HG03354 (cell line): ENCODE results near the gene DNMT3A.

Source experiments
- ATAC-seq: cut with Tn5 transposase; IDR thresholded peaks from one replicate; pipeline ENCODE4 v1.9.1; 2021; ENCODE audit warnings: mild to moderate bottlenecking; ENCODE audit not compliant: unreplicated experiment, poor library complexity, severe bottlenecking

DNMT3A gene

DNA sequence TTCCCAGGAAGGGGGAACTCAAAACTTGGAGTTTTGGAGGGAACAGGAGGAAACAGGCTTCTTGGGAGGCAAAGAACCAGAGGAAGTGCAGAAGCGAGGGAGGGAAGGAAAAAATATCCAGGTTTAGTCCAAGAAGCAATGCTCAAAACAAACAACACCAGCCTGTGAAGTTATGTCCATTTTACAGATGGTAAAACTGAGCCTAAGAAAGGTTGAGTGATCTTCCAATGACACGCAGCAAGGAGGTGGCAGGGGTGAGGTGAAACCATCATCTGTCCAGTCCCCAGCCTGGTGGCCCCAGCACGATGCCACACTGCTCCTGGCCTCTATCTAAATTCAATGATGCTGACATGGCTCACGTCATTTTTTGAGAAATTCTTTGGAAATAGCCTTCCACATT lies 10.8 kb downstream of the DNMT3A start:
- no peak for ATAC-seq

DNA sequence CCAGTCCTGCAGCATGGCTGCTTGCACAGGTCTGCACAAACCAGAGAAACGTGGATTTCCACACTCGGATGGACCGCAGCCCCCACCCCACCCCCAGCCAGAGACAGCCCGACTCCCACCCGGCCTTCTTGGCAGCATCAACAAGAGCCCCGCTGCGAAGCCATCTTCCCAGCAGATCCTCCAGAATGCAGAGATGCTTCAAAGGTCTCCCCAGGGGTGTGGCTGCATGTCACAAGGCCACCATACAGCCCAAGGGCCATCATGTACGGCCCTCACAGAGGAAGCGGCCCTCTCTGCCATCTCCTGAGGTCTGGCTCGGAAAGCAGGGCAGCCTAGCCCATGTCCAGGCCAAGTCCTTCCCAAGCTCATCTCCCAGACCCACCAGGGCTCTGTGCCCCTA lies 11.5 kb downstream of the DNMT3A start:
- ATAC-seq = no peak

DNA sequence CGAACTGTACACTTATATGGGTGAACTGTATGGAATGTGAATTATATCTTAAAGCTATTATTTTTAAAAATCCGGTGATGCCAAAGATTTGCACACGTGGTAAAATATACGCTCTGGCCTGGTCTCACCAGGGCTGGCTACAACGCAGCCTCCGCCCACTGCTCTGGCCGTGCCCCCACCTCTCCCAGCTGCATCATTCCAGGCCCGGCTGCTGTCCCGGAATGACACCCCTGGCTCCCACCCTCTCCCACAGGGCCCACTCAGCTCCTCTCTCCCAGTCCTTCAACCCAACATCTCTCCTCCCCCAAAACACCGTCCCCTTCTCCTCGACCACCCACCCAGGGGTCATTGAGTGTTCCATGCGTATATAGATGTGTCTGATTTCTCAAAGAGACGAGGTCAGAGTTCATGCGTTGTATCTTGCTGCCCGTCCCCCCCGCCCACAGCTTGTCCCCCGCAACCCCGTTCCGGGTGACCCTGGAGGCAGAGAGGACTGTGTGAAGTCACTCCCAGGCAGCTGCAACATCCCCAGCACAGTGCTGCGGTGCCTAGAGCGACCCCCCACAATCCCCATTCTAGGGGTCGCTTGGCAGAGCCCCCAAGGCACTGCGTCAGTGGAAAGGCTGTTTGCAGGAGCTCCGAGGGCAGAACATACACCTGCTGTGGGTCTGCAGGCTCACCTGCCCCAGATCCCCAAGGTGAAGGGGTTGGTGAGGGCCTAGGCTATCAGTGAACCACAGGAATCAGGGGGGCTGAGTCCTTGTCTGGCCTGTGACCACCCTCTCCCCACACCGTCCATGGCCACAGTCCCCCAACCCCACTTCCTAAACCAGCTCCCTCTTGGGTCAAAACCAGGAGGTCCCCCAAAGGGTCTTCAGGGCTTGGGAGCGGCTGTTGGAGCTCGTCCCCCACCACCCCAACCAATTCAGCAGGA lies 13.3 kb downstream of the DNMT3A start:
- no peak for ATAC-seq

DNA sequence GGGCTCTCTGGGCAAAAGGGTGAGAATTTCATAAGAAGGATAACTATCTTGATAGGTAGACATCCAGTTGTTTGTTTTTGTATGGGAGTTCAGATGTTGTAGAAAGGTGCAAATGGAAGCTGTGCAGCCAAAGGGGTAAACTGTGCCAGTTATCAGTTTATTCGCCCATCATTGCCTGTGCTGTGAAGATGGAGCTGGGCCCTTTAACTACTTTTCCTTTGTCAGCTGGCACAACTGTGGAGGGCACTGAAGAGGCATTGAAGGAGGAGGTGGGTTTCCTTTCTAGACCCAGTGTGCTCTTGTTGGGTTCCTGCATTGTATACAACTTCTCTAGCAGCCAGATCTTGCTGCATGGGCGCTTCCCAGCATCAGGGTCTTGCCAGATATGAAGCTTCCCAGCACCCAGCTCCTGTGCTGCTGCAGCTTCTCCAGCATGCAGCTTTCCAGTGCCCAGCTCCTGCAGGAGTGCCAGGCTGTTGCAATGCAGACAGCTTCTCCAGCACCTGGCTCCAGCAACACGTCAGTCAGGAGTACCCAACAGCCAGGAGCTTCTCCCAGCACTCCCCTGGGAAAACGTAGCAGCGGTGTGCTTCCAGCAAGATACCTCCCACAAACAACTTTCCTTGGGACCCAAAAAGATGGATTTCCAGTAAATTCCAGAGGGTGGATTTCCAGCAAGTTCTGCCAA lies 15.3 kb downstream of the DNMT3A start:
- no peak for ATAC-seq

DNA sequence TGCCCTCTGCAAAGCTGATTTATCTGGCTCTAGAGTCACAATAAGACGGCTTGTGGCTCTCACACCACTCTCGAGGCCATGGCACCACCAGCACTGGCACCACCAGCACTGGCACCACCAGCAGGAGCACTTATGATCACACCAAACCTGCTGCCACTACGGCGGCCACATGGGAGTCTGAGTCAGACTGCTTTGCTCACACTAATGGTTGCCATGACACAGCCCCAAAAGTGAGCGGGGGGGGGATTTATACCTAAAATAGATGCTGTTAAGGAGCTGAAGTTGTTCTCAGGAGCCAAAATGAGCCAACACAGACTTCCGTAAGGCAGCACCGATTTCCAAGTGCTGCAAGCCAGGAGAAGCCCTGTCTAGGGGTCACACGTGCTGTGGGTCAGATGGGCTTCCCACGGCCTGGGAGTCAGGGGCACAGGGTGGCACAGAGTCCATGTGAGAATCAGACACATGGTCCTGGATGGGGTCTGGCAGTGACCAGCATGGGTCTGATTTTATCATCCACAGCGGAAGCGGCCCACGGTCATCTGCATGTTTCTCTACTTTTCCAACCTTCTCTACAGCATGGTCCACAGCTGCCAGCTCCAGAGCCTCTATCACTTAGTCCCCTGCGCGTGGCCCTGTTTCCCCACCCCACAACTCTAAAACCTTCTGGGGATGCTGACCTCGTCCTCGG lies 16.7 kb downstream of the DNMT3A start:
- ATAC-seq = no peak

DNA sequence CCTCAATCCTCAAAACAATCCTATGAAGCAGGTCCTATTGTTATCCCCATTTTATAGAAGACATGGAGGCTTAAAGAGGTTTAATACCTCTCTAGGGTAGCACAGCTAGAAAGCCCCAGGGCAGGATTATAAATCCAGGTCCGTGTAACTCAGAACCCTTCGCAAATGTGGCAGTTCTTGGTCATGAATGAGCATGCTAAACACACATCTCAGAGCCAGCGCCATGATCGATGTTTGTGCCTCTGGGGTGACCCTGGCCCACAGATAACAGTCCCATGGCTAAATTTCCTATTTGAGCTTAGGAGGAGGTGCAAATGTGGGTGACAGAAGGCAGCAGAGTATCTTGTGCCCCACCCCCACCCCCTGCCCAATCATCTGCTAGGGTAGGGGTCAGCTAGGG lies 17.5 kb downstream of the DNMT3A start:
- ATAC-seq = no peak

DNA sequence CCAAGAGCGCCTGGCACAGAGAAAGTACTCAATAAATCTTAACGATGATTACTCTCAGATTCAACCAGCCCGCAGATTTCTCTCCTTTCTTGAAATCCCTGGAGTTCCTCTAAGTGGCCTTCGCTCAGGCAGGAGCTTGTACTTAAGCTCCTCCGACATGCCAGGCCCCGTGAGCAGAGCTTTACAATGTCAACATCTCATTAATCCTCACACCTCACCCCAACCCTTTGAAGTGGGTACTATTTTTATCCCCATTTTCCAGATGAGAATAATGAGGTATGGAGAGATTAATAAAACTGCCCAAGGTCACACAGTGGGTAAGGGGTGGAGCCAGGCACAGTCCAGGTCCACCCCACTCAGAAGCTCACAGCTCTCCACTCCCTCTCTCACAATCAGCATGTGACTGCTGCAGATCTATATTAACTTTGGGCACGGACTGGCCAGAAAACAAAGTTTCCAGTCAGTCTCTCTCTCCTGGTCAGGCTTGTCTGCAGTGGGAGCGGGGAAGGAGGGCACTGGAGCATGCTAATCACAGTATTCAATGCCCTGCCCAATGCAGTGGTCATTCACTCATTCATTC lies 18.0 kb downstream of the DNMT3A start:
- ATAC-seq = no peak

DNA sequence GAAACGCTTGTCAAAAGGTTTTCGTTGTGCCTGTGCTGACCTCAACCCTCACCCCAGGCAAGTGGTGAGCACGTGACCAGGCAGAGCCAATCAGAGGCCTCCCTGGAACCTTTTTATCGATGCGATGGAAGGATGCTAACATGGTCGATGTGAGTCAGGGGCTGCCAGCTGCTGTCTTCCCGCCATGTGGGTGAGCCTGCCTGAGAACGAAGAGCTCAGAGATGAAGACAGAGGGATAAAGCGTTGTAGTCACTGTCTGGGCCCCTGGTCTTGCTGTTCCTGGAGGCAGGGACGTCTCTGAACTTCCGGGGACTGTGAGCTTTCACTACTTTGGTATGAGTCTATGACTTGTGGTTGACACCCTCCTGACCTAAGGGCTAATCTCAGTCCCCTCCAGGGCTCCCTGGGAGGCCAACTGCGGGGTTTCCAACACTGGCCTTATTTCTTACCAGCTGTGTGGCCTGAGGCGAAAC lies 18.6 kb downstream of the DNMT3A start:
- no peak for ATAC-seq

DNA sequence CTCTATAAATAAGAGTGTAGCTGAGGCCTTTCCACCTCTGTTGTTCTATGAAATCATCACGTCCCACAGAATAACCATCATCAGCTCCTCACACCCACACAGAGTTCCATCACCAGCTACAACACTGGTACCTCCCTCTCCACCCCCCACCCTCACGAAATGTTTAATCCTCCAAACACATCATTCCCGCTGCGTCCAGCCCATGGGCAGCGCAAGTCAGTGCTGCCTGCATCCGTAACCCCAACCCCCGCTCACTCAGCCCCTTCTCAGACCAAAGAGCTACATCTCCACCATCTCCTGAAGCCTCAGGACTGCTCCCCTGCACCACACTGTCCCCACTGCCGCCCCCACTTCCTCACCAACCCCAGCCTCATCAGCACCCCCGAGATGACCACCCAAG lies 19.4 kb downstream of the DNMT3A start:
- no peak for ATAC-seq

DNA sequence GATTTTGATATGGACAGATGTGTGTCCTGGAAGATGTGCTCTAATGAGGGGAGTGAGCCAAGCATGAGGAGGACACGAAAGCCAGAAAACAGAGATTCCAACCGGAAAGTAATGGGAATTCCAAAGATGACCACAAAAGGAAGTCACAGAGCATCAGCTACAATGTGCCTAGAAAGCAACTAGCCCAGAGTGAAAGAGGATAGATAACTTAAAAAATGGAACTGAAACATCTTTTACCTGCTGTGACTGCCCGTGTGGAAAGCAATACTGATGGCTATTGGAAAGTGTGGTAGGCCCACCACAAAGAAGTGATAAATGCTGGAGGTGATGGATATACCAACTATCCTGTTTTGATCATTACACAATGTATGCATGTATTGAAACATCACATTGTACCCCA lies 21.6 kb downstream of the DNMT3A start:
- ATAC-seq = peak; percentile 62

DNA sequence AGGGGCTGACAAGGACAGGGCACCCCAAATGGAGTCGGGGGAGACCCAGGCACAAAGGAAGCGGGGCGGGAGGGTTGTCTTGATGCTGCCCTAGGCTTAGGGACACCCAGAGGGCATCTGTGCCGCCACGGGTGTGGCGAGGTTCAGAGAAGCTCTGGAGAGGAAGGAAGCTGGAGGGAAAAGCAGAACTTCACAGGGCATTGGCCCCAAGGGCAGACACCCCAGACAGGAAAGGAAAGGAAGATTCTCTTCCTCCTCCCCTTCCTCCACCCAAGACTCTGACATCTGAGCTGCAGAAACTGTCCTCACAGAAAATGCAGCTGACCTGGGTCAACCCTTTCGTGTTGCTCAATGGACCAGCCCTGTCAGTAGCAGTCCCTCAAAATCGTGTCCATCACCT lies 25.6 kb downstream of the DNMT3A start:
- ATAC-seq = no peak

DNA sequence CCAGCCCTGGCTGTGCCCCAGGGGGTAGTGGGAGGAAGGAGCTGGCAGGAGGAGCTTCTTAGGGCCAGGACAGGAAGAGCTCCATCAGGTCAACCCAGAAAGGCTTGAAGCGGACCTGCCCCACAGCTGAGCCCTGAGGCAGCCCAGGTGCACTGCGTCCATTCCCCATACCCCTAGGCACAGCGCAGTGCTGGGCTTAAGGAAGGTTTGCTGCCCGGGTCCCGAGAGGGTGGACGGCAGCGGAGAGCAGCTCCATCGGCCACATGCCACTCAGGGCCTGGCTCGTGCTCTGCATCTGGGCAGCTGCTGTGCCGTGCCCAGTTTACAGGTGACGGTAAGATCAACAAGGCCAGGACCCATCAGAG lies 26.4 kb downstream of the DNMT3A start:
- no peak for ATAC-seq

DNA sequence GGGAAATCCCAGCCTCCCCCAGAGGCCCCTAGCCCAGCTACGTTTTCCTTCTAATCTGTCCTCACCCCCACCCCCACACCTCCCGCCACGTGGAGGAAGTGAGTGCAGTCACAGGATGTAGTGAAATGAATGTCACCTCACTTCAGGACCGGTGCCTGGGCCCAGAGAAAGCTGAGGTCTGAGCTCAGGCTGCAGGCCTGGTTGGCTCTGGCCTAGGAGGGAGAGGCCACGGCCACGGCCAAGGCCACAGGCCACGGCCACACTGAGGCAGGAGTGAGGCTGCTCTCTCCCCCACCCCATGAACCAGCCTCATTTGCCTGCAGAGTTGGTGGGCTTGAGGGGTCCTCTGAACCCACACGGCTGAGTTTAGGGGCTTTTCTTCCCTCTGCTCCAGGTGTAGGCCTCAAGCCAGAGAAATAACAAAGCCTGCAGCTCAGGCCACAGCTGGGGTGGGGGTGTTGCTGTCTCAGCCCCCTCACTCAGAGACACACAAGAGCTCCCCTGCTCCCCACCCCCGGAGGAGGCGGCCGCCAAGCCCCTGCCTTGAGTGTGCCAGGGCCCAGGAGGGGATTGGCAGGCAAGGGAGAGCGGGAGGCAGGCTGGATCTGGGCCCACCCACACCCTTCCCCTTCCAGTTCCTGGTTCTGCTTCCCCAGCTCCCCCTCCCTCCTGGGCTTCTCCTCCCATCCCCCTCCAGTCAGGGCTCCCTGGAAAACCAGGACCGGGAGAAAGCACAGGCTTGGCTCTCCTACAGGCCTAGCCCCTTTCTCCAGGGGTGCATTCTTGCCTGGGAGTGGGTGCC lies 27.0 kb downstream of the DNMT3A start:
- peak; percentile 84 for ATAC-seq

DNA sequence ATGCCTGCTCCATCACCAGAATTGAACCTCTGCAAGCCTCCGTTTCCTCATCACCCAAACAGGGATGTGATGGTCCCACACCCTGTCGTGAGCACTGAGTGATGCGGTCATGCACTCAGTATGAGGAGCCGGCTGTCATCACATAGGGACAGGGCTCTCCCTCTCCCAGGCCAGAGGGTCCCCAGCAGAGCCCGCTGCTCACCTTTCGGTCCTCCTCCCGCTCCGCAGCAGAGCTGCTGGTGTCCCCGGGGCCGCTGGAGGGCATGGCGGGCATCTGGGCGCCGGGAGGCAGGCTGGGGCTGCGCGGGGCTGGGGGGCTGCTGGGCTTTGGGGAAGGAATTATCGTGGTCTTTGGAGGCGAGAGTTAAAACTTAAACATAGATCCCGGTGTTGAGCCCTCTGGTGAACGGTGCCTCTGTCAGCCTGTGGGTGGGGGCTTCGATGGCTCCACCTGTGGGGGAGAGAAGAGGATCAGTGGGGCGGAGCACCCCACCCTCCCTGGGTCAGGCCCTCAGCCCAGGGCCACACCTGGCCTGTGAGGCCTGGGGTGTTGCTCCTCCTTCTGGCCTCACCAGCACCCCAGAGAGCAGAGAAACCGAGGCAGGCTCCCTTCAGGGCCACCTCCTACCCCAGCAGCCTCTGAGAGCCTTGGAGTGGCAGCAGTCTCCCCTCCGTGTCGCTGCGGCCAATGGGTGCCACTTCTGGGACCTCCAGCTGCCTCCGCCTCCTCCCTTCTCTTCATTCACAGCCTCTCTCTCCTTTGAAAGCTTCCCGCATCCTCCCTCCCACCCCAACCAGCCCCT lies 27.8 kb downstream of the DNMT3A start:
- no peak for ATAC-seq

DNA sequence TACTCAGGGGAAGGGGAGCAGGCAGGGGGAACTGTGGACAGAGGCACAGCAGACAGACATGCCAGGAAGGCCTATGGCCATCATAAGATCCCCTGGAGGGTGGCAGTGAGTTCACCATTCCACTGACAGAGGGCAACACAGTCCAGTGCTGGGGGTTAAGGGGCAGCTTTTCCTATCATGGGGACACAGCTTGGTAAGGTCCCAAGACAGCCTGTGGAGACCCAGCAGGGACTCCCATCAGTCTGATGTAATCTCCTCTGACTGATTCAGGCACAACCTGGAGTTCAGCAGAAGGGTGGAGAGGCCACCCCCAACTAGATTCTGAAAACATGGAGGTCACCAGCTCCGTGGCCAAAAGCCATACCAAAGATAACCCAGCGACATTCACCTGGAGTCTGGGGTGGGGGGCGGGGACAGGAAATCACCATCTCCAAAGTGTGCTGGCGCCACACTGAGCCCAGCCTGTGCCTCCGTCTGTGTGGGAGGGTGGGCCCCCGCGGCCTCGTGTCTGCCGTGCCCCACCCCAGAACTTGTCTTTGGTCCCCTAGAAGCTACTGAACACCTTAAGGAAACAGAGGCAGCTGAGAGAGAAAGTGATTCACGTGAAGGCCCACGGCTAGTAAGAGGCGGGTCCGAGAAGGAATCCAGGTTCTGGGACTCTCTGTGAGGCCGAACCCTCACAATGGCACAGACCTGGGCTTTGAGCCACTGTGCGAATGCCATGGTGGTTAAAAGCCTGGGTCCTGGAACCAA lies 28.6 kb downstream of the DNMT3A start:
- ATAC-seq = no peak

DNA sequence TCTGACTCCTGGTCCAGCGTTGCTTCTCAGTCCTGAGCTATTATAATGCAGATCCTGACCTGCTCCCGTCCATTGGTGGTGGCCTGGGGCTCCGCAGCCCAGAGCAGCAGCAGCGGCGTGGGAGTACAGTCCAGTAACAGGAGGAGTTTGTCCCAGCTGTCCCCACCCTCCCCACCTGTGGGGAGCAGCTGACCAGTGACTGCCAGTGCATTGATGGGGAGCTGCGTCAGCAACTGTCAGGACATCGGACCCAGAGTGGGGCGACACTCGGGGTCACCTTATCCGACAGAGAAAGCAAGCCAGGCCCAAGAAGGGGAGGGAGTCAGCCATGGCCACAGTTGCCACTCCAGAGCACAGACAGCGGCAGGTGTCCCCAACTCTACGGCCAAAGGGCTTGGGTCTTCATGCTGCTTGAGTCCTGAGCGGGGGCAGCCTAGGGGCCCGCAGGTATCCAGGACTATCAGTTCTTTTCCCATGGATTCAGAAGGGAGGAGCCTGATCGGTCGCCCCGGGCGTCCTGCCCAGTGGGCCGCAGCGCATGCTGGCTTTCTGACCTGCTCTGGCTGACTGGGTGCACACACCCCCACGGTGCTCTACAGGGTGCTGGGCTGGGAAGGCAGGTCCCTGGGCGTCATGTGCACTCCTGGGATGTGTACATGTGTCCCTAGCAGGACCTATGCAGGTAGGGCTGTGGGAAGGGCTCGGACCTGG lies 29.7 kb downstream of the DNMT3A start:
- ATAC-seq = no peak
